Neural cell (in vitro differentiated cells): ENCODE measurements around the gene MACO1. TPM values are rescaled to one million over a fixed set of nuclear protein-coding genes. Genes with fewer than 3 reads are reported as not detected.

Source experiments
- H2AFZ ChIP-seq: fragments of 200-600, 300-800 bp; sonication (generic), shearing (Covaris generic); 2 replicates; pipeline ENCODE4 v1.6.0; 2014; ENCODE audit warnings: low read depth, mild to moderate bottlenecking, antibody characterized with exemption, low read length, moderate library complexity
- H3F3A ChIP-seq: fragments of 200-600 bp; shearing (Covaris generic); 2 replicates; pipeline ENCODE4 v1.6.1; 2016; ENCODE audit warnings: mild to moderate bottlenecking, moderate library complexity, mixed read lengths, antibody characterized with exemption, low read length; ENCODE audit not compliant: insufficient read depth, poor library complexity, severe bottlenecking
- H3K27ac ChIP-seq: fragments of 200-600, 300-800 bp; sonication (generic), shearing (Covaris generic); 2 replicates; pipeline ENCODE4 v1.5.1; 2014; ENCODE audit warnings: mild to moderate bottlenecking, low read length, moderate library complexity
- H3K27me3 ChIP-seq: fragments of 300-800, 200-600 bp; sonication (generic), shearing (Covaris generic); 2 replicates; pipeline ENCODE4 v1.6.0; 2014; ENCODE audit warnings: mild to moderate bottlenecking, low read depth, low read length, moderate library complexity; ENCODE audit not compliant: insufficient read depth
- H3K36me3 ChIP-seq: fragments of 300-800, 200-600 bp; sonication (generic), shearing (Covaris generic); 2 replicates; pipeline ENCODE4 v1.5.1; 2014; ENCODE audit warnings: mild to moderate bottlenecking, antibody characterized with exemption, low read length, moderate library complexity; ENCODE audit not compliant: insufficient read depth
- H3K4me2 ChIP-seq: fragments of 300-800, 200-600 bp; sonication (generic), shearing (Covaris generic); 2 replicates; pipeline ENCODE4 v1.6.0; 2014; ENCODE audit warnings: mild to moderate bottlenecking, low read length
- H3K4me3 ChIP-seq: fragments of 300-800, 200-600 bp; sonication (generic), shearing (Covaris generic); 2 replicates; pipeline ENCODE4 v1.5.1; 2014; ENCODE audit warnings: mild to moderate bottlenecking, low read length, moderate library complexity
- H3K79me2 ChIP-seq: fragments of 200-600 bp; shearing (Covaris generic); replicated peaks from 2 replicates; pipeline ENCODE4 v1.6.0; 2014; ENCODE audit warnings: mild to moderate bottlenecking, low read length, moderate library complexity; ENCODE audit not compliant: insufficient read depth
- H3K9ac ChIP-seq: fragments of 300-800, 200-600 bp; sonication (generic), shearing (Covaris generic); 2 replicates; pipeline ENCODE4 v1.6.1; 2016; ENCODE audit warnings: mild to moderate bottlenecking, low read length, mixed read lengths
- H3K9me2 ChIP-seq: fragments of 200-600 bp; shearing (Covaris generic); 2 replicates; pipeline ENCODE4 v1.6.1; 2016; ENCODE audit warnings: mild to moderate bottlenecking, low read length, mixed read lengths; ENCODE audit not compliant: insufficient read depth
- H3K9me3 ChIP-seq: fragments of 200-600, 300-800 bp; sonication (generic), shearing (Covaris generic); 2 replicates; pipeline ENCODE4 v1.6.1; 2016; ENCODE audit warnings: mild to moderate bottlenecking, mixed run types, low read length, moderate library complexity, mixed read lengths
- H4K20me1 ChIP-seq: fragments of 200-600 bp; shearing (Covaris generic); 2 replicates; pipeline ENCODE4 v1.6.1; 2016; ENCODE audit warnings: mild to moderate bottlenecking, mixed run types; ENCODE audit not compliant: insufficient read depth
- CTCF ChIP-seq: fragments of 450-650 bp; IDR thresholded peaks from 2 replicates; pipeline ENCODE4 v1.5.1; 2014; ENCODE audit warnings: antibody characterized with exemption, mild to moderate bottlenecking, moderate library complexity; ENCODE audit not compliant: poor library complexity, severe bottlenecking
- EP300 ChIP-seq: fragments of 450-650 bp; conservative IDR thresholded peaks from 2 replicates; pipeline ENCODE4 v1.6.1; 2014; ENCODE audit warnings: antibody characterized with exemption, mild to moderate bottlenecking, moderate library complexity; ENCODE audit not compliant: poor library complexity, severe bottlenecking
- EZH2 ChIP-seq: fragments of 200-600, 300-800 bp; shearing (Covaris generic), sonication (generic); IDR thresholded peaks from 2 replicates; pipeline ENCODE4 v1.6.1; 2014; ENCODE audit warnings: antibody characterized with exemption, low read length, borderline replicate concordance, mild to moderate bottlenecking; ENCODE audit not compliant: insufficient read depth, poor library complexity, severe bottlenecking
- MXI1 ChIP-seq: fragments of 450-650 bp; conservative IDR thresholded peaks from 2 replicates; pipeline ENCODE4 v1.6.1; 2014; ENCODE audit warnings: antibody characterized with exemption, mild to moderate bottlenecking; ENCODE audit not compliant: poor library complexity, severe bottlenecking
- POLR2AphosphoS5 ChIP-seq: IDR thresholded peaks from 2 replicates; pipeline ENCODE4 v1.6.1; 2012
- RAD21 ChIP-seq: fragments of 450-650 bp; conservative IDR thresholded peaks from 2 replicates; pipeline ENCODE4 v1.6.1; 2014; ENCODE audit warnings: antibody characterized with exemption, mild to moderate bottlenecking, moderate library complexity
- REST ChIP-seq: IDR thresholded peaks from 2 replicates; pipeline ENCODE4 v1.6.1; 2012; ENCODE audit warnings: borderline replicate concordance
- SMC3 ChIP-seq: fragments of 450-650 bp; conservative IDR thresholded peaks from 2 replicates; pipeline ENCODE4 v1.6.1; 2014; ENCODE audit warnings: antibody characterized with exemption, mild to moderate bottlenecking, moderate library complexity; ENCODE audit not compliant: poor library complexity
- TAF1 ChIP-seq: IDR thresholded peaks from 2 replicates; pipeline ENCODE4 v1.6.1; 2012; ENCODE audit warnings: low read depth
- polyA plus RNA-seq: library from polyadenylated mRNA; depleted of rRNA; stranded (reverse); fragments of >200 nt; gene quantifications from 2 replicates; pipeline ENCODE4 v1.2.3, GENCODE V29; 2014

MACO1 gene
- polyA plus RNA-seq, 1 donor from 2014 or later = 56.6 TPM

GRCh38 chr1:25546193-25546592 lies 115.5 kb downstream of the MACO1 start:
- H3K4me2 ChIP-seq = no peak overlapping the region
- no peaks in the 10 kb centered on the region for H3K9me3 ChIP-seq
- no peaks in the 10 kb centered on the region for H3K36me3 ChIP-seq
- H3K79me2 ChIP-seq = no peaks in the 10 kb centered on the region
- TF ChIP-seq RAD21 = no peak
- TF ChIP-seq TAF1 = no peak
- TF ChIP-seq EP300 = no peak
- TF ChIP-seq REST = no peak
- no peak for TF ChIP-seq EZH2
- no peak for TF ChIP-seq POLR2AphosphoS5
- H3K9me2 ChIP-seq = no peaks in the 10 kb centered on the region
- H3K27ac ChIP-seq = no peak overlapping the region
- H3K4me3 ChIP-seq = no peak overlapping the region
- no peak overlapping the region for H2AFZ ChIP-seq
- H4K20me1 ChIP-seq = no peaks in the 10 kb centered on the region
- H3F3A ChIP-seq = no peaks in the 10 kb centered on the region
- peaks cover 35% of the 10 kb centered on the region for H3K27me3 ChIP-seq
- no peak overlapping the region for H3K9ac ChIP-seq

- no peak overlapping the region for H3K9ac ChIP-seq
- H3K27ac ChIP-seq = no peak overlapping the region
- no peaks in the 10 kb centered on the region for H3K9me2 ChIP-seq
- no peaks in the 10 kb centered on the region for H3F3A ChIP-seq
- H4K20me1 ChIP-seq = no peaks in the 10 kb centered on the region
- H2AFZ ChIP-seq = no peak overlapping the region
- no peak for TF ChIP-seq CTCF
- no peak for TF ChIP-seq POLR2AphosphoS5
- TF ChIP-seq EZH2 = no peak
- TF ChIP-seq RAD21 = no peak
- TF ChIP-seq TAF1 = no peak
- TF ChIP-seq REST = no peak
- TF ChIP-seq MXI1 = no peak
- no peak for TF ChIP-seq EP300
- TF ChIP-seq SMC3 = no peak
- peaks cover 19% of the 10 kb centered on the region for H3K27me3 ChIP-seq
- H3K4me2 ChIP-seq = no peak overlapping the region
- no peaks in the 10 kb centered on the region for H3K36me3 ChIP-seq
- H3K9me3 ChIP-seq = no peaks in the 10 kb centered on the region
- no peaks in the 10 kb centered on the region for H3K79me2 ChIP-seq
- no peak overlapping the region for H3K4me3 ChIP-seq
Measured at GRCh38 chr1:25548601-25549000, 117.9 kb downstream of the MACO1 start.
